ENCODE results near the gene MAPT.

The MAPT gene

DNA sequence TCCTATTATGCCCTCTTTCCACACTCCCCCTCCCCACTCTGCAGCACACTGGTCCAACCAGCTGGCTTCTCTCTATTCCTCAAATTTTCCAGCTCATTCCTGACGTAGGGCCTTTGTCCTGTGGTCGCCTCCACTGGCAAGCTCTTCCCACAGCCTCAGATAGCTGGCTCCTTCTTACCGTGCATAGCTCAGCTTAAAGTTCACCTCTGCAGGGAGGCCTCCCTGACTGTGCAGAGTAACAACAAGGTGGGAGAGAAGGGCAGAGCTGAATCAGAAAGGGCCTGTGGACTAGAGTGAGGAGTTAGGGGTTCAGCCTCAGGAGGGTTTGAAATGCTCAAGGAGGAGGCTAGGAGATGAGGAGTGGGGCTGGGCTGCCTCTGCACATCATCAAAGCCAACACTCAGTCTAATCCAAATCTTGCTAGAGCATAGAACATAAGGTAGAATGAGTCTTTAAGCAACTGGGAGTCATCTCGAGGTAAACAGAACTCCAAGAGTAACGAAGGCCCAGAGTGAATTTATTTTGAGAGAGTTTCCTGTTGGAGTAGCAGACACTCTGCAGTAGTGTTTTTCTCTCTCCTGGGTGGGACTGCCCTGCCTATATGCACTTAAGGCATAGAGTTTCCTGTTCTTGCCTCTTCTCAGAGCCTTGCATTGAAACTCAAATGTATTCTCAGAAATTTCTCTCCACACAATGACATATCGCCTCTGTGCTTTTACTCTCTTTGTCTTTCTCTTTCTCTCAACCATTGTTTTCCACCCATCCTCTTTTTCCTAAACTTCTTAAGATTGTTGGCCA, 30.3 kb upstream of the MAPT start:
- peaks cover 7% of the 10 kb centered on the region; the same call in 1 of the 2 replicates for H3K4me1 ChIP-seq (ENCODE audit: control insufficient read depth, insufficient read depth, low read length)
- H3K27me3 ChIP-seq (ENCODE audit: control insufficient read depth, insufficient read depth, low read length), result no peaks in the 10 kb centered on the region
- no peaks in the 10 kb centered on the region for H3K36me3 ChIP-seq (ENCODE audit: control insufficient read depth, insufficient read depth, low read length)
- H3K4me3 ChIP-seq (ENCODE audit: low read depth, low read length), result no peak overlapping the region
- no peak overlapping the region for H3K27ac ChIP-seq (ENCODE audit: low read depth, low read length)
- H3K9me3 ChIP-seq (ENCODE audit: control insufficient read depth, insufficient read depth, low read length), result no peaks in the 10 kb centered on the region
- H3K9ac ChIP-seq (ENCODE audit: low read depth, low read length), result no peak overlapping the region

DNA sequence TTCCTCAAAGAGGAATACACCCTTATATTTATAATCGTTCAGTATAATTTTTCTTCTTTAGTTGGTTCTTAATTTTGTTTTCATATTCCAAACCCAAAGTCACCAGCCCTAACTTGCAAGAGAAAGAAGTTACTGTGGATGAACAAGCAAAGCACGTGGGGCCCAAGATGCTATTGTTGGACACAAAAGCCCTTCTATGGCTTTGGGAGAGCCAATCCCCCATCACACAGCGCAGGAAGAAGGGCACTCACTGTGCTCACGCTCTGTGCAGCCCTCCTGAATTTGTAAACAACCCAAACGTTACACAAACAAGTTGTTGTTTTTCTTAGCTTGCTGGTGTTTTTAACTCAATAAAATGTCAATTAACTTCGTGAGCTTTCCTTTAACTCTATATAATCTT, 27.2 kb upstream of the MAPT start:
- no peak overlapping the region for H3K27ac ChIP-seq (ENCODE audit: low read depth, low read length)
- no peaks in the 10 kb centered on the region for H3K27me3 ChIP-seq (ENCODE audit: control insufficient read depth, insufficient read depth, low read length)
- H3K4me1 ChIP-seq (ENCODE audit: control insufficient read depth, insufficient read depth, low read length), result peaks cover 7% of the 10 kb centered on the region; the same call in 1 of the 2 replicates
- H3K36me3 ChIP-seq (ENCODE audit: control insufficient read depth, insufficient read depth, low read length), result no peaks in the 10 kb centered on the region
- no peaks in the 10 kb centered on the region for H3K9me3 ChIP-seq (ENCODE audit: control insufficient read depth, insufficient read depth, low read length)
- H3K4me3 ChIP-seq (ENCODE audit: low read depth, low read length), result no peak overlapping the region
- H3K9ac ChIP-seq (ENCODE audit: low read depth, low read length), result no peak overlapping the region

DNA sequence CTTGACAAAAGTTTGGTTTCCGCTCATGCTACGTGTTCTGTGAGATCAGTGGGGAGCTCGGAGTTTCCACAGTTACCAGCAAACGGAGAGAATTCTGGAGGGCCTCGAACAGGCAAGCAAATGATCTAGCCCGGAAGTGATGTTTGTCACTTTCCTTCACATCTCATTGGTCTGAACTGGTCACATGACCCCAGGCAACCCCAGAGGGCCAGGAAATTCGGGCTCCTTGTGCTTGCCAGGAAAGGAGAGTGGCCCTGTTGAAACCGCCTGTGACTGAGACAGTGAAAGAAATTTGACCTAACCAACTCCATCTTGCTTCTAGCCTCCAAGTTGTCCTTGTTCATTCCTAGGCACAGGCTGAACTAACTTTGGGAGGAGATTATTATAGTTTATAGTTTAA, 26.7 kb upstream of the MAPT start:
- H3K4me3 ChIP-seq (ENCODE audit: low read depth, low read length), result no peak overlapping the region
- H3K27me3 ChIP-seq (ENCODE audit: control insufficient read depth, insufficient read depth, low read length), result no peaks in the 10 kb centered on the region
- no peak overlapping the region for H3K9ac ChIP-seq (ENCODE audit: low read depth, low read length)
- no peak overlapping the region for H3K27ac ChIP-seq (ENCODE audit: low read depth, low read length)
- H3K9me3 ChIP-seq (ENCODE audit: control insufficient read depth, insufficient read depth, low read length), result no peaks in the 10 kb centered on the region
- H3K4me1 ChIP-seq (ENCODE audit: control insufficient read depth, insufficient read depth, low read length), result peaks cover 7% of the 10 kb centered on the region; the same call in 1 of the 2 replicates
- H3K36me3 ChIP-seq (ENCODE audit: control insufficient read depth, insufficient read depth, low read length), result no peaks in the 10 kb centered on the region

DNA sequence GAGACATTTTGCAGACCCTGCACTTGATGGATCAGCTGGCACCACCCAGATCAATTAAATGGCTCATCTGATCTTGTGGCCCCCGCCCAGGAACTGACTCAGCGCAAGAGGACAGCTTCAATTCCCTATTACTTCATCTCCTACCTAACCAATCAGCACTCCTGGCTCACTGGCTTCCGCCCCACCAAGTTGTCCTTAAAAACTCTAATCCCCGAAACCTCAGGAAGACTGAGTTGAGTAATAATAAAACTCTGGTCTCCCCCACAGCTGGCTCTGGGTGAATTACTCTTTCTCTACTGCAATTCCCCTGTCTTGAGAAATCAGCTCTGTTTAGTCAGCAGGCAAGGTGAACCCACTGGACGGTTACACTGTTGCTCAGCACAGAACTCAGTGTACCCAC, 26.1 kb upstream of the MAPT start:
- H3K27ac ChIP-seq (ENCODE audit: low read depth, low read length), result no peak overlapping the region
- H3K36me3 ChIP-seq (ENCODE audit: control insufficient read depth, insufficient read depth, low read length), result no peaks in the 10 kb centered on the region
- no peaks in the 10 kb centered on the region for H3K27me3 ChIP-seq (ENCODE audit: control insufficient read depth, insufficient read depth, low read length)
- peaks cover 7% of the 10 kb centered on the region; the same call in 1 of the 2 replicates for H3K4me1 ChIP-seq (ENCODE audit: control insufficient read depth, insufficient read depth, low read length)
- H3K9me3 ChIP-seq (ENCODE audit: control insufficient read depth, insufficient read depth, low read length), result no peaks in the 10 kb centered on the region
- H3K9ac ChIP-seq (ENCODE audit: low read depth, low read length), result no peak overlapping the region
- no peak overlapping the region for H3K4me3 ChIP-seq (ENCODE audit: low read depth, low read length)

DNA sequence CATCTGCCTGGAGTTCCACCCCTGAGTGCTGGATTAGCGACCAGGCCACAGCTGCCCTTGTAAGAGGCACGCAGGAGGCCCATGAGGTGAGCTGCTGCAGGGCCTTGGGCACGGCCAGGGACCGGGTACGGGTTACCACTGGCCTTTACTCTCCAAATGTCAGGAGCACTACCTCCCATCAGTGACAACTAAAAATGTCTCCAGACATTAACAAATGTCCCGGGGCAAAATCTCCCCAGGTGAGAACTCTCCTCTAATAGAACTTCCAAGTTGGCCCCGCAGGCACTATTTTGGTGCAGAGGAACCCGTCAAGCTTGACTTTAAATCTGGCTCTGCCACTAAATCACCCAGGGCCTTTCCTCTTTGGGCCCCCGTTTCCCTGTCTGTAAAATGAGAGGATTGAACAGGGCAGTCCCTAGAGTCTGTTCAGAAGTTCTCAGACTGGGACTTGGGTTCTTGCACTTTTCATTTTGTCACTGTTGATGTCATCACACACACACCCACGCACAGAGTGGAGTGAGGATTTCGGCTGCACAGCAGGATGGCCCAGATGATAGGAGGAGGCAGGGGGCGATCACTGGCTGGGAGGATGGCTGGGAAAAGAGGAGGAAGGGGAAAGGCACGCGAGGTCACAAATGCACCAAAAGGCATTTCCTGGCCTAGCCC, 24.5 kb upstream of the MAPT start:
- H3K9me3 ChIP-seq (ENCODE audit: control insufficient read depth, insufficient read depth, low read length), result no peaks in the 10 kb centered on the region
- no peak overlapping the region for H3K4me3 ChIP-seq (ENCODE audit: low read depth, low read length)
- H3K36me3 ChIP-seq (ENCODE audit: control insufficient read depth, insufficient read depth, low read length), result no peaks in the 10 kb centered on the region
- H3K4me1 ChIP-seq (ENCODE audit: control insufficient read depth, insufficient read depth, low read length), result 0 out of 2 replicates have a peak, but pooled peaks cover 5% of the 10 kb centered on the region
- no peak overlapping the region for H3K27ac ChIP-seq (ENCODE audit: low read depth, low read length)
- no peak overlapping the region for H3K9ac ChIP-seq (ENCODE audit: low read depth, low read length)
- no peaks in the 10 kb centered on the region for H3K27me3 ChIP-seq (ENCODE audit: control insufficient read depth, insufficient read depth, low read length)

DNA sequence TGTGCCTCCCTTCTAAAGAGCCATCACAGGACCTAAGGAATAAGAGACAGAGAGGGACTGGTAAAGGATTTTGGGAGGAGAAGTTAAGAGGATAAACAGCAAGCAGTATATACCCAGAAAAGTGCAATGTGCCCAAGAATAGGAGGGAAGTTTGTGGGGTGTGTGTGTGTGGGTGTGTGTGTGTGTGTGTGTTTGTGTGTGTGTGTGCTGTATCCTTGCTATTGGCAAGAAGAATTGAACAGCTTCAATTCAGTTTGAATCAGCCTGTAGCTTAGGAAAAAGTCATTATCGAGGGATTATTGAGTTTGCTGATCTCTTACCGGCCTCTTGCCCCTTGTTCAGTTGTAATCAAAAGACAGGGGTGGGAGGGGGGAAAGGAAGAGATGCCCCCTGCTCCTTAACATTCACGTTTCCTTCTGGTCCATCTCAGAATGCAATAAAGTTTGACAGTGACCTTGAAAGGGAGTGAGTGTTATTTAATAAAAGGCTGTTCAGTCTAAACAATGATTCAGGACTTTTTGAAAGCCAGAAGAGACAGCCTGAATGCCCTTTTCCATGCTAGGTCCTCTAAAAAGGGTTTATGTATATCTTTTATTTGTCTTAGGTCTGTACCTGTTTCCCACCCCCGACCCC, 23.9 kb upstream of the MAPT start:
- 0 out of 2 replicates have a peak, but pooled peaks cover under 1% of the 10 kb centered on the region for H3K4me1 ChIP-seq (ENCODE audit: control insufficient read depth, insufficient read depth, low read length)
- H3K36me3 ChIP-seq (ENCODE audit: control insufficient read depth, insufficient read depth, low read length), result no peaks in the 10 kb centered on the region
- H3K27ac ChIP-seq (ENCODE audit: low read depth, low read length), result no peak overlapping the region
- H3K4me3 ChIP-seq (ENCODE audit: low read depth, low read length), result no peak overlapping the region
- H3K27me3 ChIP-seq (ENCODE audit: control insufficient read depth, insufficient read depth, low read length), result no peaks in the 10 kb centered on the region
- H3K9me3 ChIP-seq (ENCODE audit: control insufficient read depth, insufficient read depth, low read length), result no peaks in the 10 kb centered on the region
- no peak overlapping the region for H3K9ac ChIP-seq (ENCODE audit: low read depth, low read length)

DNA sequence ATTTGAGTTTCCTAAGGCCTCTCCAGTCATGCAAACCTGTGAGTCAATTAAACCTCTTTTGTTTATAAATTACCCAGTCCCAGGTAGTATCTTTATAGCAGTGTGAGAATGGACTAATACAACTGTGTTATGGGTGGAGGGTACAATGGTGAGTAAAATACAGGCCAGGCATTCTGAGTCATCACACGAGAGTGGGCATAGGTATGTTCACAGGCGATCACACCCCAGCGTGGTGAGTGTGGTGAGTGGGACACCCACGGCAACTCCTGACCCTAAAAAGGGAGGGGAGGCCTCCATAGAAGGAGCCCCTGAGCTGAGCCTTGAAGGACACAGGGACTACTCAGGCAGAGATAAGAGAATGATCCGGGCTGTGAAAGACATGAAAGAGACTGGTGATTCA, 22.6 kb upstream of the MAPT start:
- Histone ChIP-seq H3K27ac (ENCODE audit: low read depth, low read length) (no peak overlapping the region), H3K9me3 (ENCODE audit: control insufficient read depth, insufficient read depth, low read length) (no peaks in the 10 kb centered on the region), H3K27me3 (ENCODE audit: control insufficient read depth, insufficient read depth, low read length) (0 out of 2 replicates have a peak, but pooled peaks cover 3% of the 10 kb centered on the region), H3K9ac (ENCODE audit: low read depth, low read length) (no peak overlapping the region), H3K36me3 (ENCODE audit: control insufficient read depth, insufficient read depth, low read length) (no peaks in the 10 kb centered on the region), H3K4me3 (ENCODE audit: low read depth, low read length) (no peak overlapping the region), H3K4me1 (ENCODE audit: control insufficient read depth, insufficient read depth, low read length) (no peaks in the 10 kb centered on the region)

DNA sequence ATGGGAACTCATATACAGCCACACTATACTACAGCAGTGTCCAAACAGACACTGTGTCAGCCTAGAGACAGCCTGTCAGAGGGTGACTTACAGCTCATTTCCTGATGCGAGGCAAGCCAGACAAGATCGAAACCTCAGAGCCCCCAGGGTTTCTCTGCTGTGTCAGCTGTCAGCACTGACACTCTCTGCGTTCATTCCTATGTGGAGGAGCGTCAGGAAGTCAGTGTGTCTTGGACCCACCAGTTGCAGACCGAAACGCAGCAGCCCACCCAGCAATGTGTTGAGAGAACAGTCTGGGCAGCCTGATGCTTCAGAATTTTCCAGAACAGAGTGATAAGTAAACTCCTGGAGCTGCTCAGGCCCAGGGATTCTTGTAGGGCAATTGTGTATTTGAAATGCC, 20.6 kb upstream of the MAPT start:
- Histone ChIP-seq H3K27me3 (ENCODE audit: control insufficient read depth, insufficient read depth, low read length) (0 out of 2 replicates have a peak, but pooled peaks cover 5% of the 10 kb centered on the region), H3K9me3 (ENCODE audit: control insufficient read depth, insufficient read depth, low read length) (no peaks in the 10 kb centered on the region), H3K27ac (ENCODE audit: low read depth, low read length) (no peak overlapping the region), H3K4me3 (ENCODE audit: low read depth, low read length) (no peak overlapping the region), H3K36me3 (ENCODE audit: control insufficient read depth, insufficient read depth, low read length) (no peaks in the 10 kb centered on the region), H3K9ac (ENCODE audit: low read depth, low read length) (no peak overlapping the region), H3K4me1 (ENCODE audit: control insufficient read depth, insufficient read depth, low read length) (no peaks in the 10 kb centered on the region)

DNA sequence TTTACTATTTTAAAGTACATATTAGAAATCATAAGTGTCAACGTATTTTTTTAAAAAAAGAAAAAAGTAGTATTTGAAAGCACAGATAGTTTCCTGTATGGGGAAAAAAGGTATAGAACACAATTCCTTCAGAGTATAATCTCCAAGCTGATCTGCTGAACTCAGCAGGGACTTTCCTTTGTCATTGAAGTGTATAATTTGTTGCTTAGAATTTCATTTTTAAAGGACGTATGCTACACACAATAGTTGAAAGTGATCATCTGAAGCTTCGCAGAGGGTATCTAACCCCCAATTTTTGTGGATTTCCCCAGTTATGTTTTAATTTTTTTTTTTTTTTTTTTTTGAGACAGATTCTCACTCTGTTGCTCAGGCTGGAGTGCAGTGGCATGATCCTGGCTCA, 20.2 kb upstream of the MAPT start:
- Histone ChIP-seq H3K4me1 (ENCODE audit: control insufficient read depth, insufficient read depth, low read length) (no peaks in the 10 kb centered on the region), H3K9me3 (ENCODE audit: control insufficient read depth, insufficient read depth, low read length) (no peaks in the 10 kb centered on the region), H3K27ac (ENCODE audit: low read depth, low read length) (no peak overlapping the region), H3K4me3 (ENCODE audit: low read depth, low read length) (no peak overlapping the region), H3K9ac (ENCODE audit: low read depth, low read length) (no peak overlapping the region), H3K27me3 (ENCODE audit: control insufficient read depth, insufficient read depth, low read length) (0 out of 2 replicates have a peak, but pooled peaks cover 5% of the 10 kb centered on the region), H3K36me3 (ENCODE audit: control insufficient read depth, insufficient read depth, low read length) (no peaks in the 10 kb centered on the region)

DNA sequence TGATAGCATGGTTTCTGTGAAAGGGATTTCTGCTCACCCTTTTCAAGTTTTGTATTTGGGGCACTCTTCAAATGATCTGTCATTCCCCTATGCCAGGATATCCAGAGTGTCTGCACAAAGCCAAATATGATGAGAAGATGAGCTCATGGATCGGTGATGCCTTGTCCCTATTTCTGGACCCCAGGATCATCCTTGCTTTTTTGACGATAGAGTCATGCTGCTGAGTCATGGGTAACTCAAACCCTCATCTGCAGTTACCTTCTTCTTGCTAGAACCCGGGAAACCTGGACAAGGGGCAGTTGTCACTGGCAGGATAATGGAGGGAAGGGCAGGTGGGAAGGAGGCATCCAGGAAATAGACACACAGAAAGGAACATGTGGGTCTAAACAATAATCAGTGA, 17.8 kb upstream of the MAPT start:
- no peaks in the 10 kb centered on the region for H3K4me1 ChIP-seq (ENCODE audit: control insufficient read depth, insufficient read depth, low read length)
- no peak overlapping the region for H3K4me3 ChIP-seq (ENCODE audit: low read depth, low read length)
- H3K27ac ChIP-seq (ENCODE audit: low read depth, low read length), result no peak overlapping the region
- H3K9ac ChIP-seq (ENCODE audit: low read depth, low read length), result no peak overlapping the region
- 0 out of 2 replicates have a peak, but pooled peaks cover 5% of the 10 kb centered on the region for H3K27me3 ChIP-seq (ENCODE audit: control insufficient read depth, insufficient read depth, low read length)
- H3K9me3 ChIP-seq (ENCODE audit: control insufficient read depth, insufficient read depth, low read length), result no peaks in the 10 kb centered on the region
- no peaks in the 10 kb centered on the region for H3K36me3 ChIP-seq (ENCODE audit: control insufficient read depth, insufficient read depth, low read length)

DNA sequence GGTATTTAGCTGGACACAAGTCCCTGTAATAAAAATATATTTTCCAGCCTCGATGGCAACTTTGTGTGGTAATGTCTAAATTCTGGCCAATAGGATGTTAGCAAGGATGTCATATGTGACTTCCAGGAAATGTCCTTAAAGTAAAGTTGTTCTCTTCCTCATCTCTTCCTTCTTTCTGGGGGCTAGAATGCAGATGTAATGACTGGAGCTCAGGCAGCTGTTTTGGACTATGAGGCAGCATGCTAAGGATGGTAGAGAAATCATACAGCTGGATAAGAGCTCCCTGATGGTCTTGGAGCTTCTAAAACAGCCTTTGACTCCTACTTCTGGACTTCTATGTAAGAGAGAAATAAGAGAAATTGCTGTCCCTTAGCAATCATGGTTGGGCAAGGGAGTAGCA, 16.9 kb upstream of the MAPT start:
- H3K4me1 ChIP-seq (ENCODE audit: control insufficient read depth, insufficient read depth, low read length), result no peaks in the 10 kb centered on the region

More for the DNA sequence above, 16.9 kb upstream of the MAPT start:
- Histone ChIP-seq H3K9ac (ENCODE audit: low read depth, low read length) (no peak overlapping the region), H3K36me3 (ENCODE audit: control insufficient read depth, insufficient read depth, low read length) (no peaks in the 10 kb centered on the region), H3K27me3 (ENCODE audit: control insufficient read depth, insufficient read depth, low read length) (0 out of 2 replicates have a peak, but pooled peaks cover 5% of the 10 kb centered on the region), H3K27ac (ENCODE audit: low read depth, low read length) (no peak overlapping the region), H3K4me3 (ENCODE audit: low read depth, low read length) (no peak overlapping the region), H3K9me3 (ENCODE audit: control insufficient read depth, insufficient read depth, low read length) (no peaks in the 10 kb centered on the region)
